Heart left ventricle (tissue), 13 donors: ENCODE results near the gene RET.

ENCODE experiments used
- POLR2A ChIP-seq, 2 donors: fragments of 450-650 bp; IDR thresholded peaks; one replicate each; pipeline ENCODE4 v1.6.1; 2017; ENCODE audit warnings: antibody characterized with exemption in 2 of 2, mild to moderate bottlenecking in 2 of 2, moderate library complexity in 2 of 2
- TF ChIP-seq, protein P1 (sequence below), 12 donors: fragments of 200-600 bp; sonication (generic) in 4 of 12; IDR thresholded peaks; one replicate each; pipeline versions ENCODE4 v1.5.0 to v1.8.0; 2018 to 2022; ENCODE audit warnings: antibody characterized with exemption in 12 of 12, mild to moderate bottlenecking in 5 of 12
- donor health status: ischemic (EF 13 %, LVEDD 7.1; RV severe dilation, severe dysfunction).
- donor health status: DM: no; HTN: yes; CAD: no.
- donor health status: DM: no; HTN: no; CAD: no.
- donor health status: ischemic (EF 25% LVEDD 6.9; RV normal size, moderate dysfunction).
- donor health status: ischemic (EF 25% LVEDD 5.7; RV mildly dilated, moderate dysfunction).
- donor health status: ischemic (EF 35%, LVEDD 5.7; RV mildly dilated, moderate dysfunction).
- donor health status: nonischemic (EF 11% LVEDD 7.7; RV severe dilation, severe dysfunction).
- donor health status: DM: yes; HTN: yes; CAD: no.
- donor health status: PGD.
- donor health status: ischemic (EF 29% LVEDD 5.4; RV normal size, mild dysfunction).
- donor health status: nonischemic (EF 23%, LVEDD 6.1; RV moderate dilation, normal function).

DNA sequence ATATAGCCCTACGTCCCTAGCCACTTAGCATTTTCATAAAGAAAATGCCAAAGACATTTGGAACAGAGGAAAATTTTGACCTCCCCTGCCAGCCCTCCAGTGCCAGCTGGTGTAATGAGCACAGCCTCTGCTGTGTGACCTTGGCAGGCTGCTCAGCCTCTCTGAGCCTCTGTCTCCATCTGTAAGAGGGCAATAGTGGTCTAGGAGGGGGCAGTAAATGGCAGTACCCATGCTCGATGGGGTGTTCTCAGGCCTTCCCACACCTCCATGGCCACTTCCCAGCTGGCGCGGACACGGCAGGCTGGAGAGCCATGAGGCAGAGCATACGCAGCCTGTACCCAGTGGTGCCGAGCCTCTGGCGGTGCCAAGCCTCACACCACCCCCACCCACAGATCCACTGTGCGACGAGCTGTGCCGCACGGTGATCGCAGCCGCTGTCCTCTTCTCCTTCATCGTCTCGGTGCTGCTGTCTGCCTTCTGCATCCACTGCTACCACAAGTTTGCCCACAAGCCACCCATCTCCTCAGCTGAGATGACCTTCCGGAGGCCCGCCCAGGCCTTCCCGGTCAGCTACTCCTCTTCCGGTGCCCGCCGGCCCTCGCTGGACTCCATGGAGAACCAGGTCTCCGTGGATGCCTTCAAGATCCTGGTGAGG is 37.3 kb downstream of the RET start:
- TF ChIP-seq, protein P1, sequence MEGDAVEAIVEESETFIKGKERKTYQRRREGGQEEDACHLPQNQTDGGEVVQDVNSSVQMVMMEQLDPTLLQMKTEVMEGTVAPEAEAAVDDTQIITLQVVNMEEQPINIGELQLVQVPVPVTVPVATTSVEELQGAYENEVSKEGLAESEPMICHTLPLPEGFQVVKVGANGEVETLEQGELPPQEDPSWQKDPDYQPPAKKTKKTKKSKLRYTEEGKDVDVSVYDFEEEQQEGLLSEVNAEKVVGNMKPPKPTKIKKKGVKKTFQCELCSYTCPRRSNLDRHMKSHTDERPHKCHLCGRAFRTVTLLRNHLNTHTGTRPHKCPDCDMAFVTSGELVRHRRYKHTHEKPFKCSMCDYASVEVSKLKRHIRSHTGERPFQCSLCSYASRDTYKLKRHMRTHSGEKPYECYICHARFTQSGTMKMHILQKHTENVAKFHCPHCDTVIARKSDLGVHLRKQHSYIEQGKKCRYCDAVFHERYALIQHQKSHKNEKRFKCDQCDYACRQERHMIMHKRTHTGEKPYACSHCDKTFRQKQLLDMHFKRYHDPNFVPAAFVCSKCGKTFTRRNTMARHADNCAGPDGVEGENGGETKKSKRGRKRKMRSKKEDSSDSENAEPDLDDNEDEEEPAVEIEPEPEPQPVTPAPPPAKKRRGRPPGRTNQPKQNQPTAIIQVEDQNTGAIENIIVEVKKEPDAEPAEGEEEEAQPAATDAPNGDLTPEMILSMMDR (IDR thresholded peaks at IDR 0.05): no peak
- no peak for TF ChIP-seq POLR2A (IDR thresholded peaks at IDR 0.05)
